ENCODE measurements around the gene PPP1R16B.

PPP1R16B gene

GRCh38 chr20:38805502-38805957 lies at the start of gene PPP1R16B:
TSS of gene PPP1R16B (plus strand) at chr20:38805697. CDS start at chr20:38835926, 30,229 bp downstream.
- DNase-seq: peak; percentile 84 to 85

DNA sequence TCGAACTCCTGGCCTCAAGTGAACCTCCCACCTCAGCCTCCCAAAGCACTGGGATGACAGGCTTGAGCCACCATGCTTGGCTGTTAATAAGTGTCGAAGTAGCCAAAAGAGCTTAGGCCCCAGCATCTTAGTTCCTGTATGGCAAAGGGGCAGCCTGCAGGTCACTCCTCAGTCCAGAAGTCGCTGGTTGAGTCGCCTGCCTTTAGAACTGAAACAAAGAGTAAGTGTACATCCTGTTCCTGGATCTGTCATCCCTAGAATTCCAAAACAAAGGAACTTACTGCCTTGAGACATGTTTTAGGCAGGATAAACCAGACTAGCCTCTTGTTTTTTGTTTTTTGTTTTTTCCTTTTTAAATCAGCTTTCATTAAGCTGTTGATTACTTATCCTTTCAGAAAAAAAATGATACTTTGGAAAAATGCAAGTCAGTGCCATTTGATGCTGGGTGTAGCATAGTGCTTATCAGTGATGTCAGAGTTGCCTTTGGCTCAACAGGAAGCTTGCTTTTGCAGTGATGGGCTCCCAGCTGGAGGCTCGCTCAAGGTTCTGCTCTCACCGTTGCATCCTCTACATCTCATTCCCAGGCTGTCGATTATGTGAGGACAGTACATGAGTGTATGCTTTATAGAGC lies 48.2 kb upstream of the PPP1R16B start:
- no peak for DNase-seq

GRCh38 chr20:38759106-38759505 lies 46.4 kb upstream of the PPP1R16B start:
- no peak for DNase-seq

- no peak for DNase-seq
These were observed 44.5 kb upstream of the PPP1R16B start for GRCh38 chr20:38760978-38761377.

GRCh38 chr20:38762174-38762573 lies 43.3 kb upstream of the PPP1R16B start:
- no peak for DNase-seq

- DNase-seq: no peak
These were observed 41.9 kb upstream of the PPP1R16B start for GRCh38 chr20:38763616-38764015.

- no peak for DNase-seq
These were observed 40.8 kb upstream of the PPP1R16B start for GRCh38 chr20:38764567-38765318.

GRCh38 chr20:38766071-38766470 lies 39.4 kb upstream of the PPP1R16B start:
- no peak for DNase-seq

DNA sequence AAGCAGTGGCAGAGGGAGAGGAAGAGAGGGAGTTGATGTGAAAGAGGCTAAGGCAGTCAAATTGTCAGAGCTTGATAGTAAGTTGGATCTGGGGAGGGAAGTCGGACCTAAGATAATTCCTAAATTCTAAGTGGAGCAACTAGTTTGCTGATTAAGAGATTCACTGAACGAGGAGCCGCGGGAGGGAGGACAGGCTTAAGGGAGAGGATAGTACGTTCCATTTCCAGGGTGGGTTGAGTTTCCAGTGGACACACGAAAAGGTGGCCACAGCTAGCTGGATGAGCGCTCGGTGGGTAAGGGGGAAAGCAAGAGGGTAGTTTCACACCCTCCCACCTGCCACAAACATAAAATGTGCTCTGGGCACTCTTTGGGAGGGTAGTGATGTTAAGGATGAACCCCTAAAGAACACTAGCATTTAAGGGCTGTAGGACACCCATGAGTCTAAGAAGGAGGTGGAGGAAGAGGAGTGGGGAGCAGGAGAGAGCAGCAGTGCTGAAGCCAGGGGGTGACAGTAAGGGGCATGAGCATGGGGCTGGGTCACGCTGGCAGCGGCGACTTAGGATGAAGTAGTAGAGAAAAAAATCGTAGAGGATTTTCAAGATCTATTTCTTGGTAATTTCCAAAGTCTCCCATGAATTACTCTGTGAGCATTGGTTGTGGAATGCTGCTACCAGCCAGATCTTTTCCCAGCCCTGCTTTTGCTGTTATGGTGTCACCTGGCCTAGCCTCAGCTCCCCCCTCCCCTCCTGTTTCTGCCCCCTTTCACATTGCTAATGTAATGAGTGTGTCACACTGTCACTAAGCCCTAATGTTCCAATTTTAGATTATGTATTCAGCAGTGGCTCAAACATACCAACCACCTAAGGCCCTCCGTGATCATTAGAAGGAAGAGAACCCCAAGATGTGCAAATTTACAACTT lies 35.9 kb upstream of the PPP1R16B start:
- DNase-seq: no peak

DNA sequence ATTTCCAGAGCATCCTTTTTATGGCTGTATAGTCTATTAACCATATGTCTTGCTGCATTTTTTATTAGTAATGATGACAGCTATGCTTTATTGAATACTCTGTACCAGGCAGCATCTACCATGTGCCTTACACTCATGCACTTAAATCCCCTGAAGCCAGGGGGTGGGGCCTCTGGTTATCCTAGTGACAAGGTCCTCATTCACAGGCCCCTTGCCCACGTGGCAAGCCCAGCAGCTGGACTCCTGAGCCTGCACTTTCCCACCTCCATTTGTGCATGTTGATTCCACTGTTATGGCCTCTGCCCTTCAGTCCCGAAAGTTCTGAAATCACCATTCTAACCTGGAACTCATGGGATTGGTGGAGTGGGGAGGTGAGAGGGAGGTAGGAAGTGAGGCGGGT lies 35.0 kb upstream of the PPP1R16B start:
- no peak for DNase-seq

DNA sequence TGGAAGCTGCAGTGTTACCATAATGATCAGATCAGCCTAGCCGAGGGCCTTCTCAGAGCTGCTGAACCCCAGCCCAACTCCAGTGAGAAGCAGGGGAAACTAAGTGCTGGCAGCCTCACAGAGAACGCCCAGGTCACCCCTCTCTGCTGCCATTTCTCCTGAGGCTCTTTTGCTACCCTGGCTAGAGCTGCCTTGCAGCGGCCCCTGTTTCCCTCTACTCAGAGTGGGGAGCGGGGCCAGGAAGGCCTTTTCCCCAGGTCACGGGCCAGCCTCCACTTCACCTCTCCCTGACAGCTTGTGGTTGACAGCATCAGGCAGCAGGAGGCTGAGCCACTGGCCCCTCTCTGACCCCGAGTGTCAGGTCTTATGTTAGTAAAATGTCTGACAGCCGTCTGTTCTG lies 34.5 kb upstream of the PPP1R16B start:
- no peak for DNase-seq

DNA sequence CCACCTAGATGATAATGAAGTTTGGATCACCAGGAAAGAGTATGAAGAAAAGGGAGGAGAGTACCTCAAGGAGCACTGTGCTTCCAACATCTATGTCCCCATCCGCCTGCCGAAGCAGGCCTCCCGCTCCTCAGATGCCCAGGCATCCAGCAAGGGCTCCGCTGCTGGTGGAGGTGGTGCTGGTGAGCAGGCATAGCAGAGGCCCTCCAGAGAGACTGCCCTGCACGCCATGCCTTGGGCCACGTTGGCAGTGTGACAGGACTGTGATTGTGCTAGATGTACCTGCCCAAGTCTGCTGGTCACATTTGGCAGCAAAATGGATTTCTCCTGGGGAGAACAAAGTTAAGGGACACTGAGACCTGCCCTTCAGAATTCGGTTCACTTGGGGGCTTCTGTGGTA lies 33.9 kb upstream of the PPP1R16B start:
- no peak for DNase-seq

- no peak for DNase-seq
These were observed 31.3 kb upstream of the PPP1R16B start for GRCh38 chr20:38774167-38774566.

- DNase-seq: peak; percentile 25
These were observed 29.1 kb upstream of the PPP1R16B start for GRCh38 chr20:38776363-38776762.

DNA sequence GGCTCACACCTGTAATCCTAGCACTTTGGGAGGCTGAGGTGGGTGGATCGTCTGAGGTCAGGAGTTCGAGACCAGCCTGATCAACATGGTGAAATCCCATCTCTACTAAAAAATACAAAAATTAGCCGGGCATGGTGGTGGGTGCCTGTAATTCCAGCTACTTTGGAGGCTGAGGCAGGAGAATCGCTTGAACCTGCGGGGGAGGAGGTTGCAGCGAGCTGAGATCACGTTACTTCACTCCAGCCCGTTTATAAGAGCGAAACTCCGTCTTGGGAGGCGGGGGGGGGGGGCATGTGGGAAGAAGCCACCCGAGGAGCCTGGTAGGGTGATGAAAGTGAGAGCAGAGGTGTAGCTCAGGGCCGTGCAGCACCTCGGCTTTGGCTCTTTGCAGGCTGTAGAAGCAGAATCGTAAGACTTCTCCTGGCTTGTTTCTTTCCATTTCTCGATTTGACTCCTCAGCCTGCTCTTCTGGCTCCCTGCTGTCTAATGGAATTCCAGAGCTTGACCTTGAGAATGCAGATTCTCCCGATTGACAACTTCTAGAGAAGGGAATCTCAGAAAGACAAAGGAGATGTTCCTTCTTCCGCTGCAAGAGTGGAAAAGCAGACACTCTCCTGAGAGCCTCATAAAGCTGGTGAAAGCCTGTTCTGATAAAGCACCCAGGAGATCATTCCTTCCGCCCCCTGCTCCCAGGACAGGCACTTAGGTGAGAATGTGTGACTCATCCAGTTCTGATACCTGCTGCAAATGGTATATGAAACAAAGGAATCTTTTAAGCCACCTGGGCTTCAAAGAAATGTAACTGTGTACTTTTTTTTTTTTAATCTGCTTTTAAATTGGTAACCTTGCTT lies 26.0 kb upstream of the PPP1R16B start:
- DNase-seq: no peak

DNA sequence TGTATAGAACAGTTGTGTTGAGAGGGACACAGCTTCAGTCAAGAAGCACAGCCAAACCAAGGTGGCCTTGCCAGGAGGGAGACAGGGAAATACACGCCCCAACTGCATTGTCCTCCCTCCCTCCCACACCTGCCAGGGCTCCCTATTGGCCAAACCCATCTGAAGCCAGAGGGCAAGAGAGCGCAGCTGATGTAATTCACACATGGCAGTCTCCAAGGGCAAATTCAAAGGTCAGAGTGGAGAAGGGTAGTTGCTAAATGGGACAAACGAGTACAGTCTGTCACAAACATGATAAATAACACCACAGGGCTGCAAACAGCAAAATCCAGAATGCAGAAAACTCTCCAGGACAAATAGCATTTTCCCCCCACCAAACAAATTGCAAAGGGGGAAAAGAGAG lies 23.2 kb upstream of the PPP1R16B start:
- DNase-seq: no peak

- no peak for DNase-seq
These were observed 17.6 kb upstream of the PPP1R16B start for GRCh38 chr20:38787870-38788269.

DNA sequence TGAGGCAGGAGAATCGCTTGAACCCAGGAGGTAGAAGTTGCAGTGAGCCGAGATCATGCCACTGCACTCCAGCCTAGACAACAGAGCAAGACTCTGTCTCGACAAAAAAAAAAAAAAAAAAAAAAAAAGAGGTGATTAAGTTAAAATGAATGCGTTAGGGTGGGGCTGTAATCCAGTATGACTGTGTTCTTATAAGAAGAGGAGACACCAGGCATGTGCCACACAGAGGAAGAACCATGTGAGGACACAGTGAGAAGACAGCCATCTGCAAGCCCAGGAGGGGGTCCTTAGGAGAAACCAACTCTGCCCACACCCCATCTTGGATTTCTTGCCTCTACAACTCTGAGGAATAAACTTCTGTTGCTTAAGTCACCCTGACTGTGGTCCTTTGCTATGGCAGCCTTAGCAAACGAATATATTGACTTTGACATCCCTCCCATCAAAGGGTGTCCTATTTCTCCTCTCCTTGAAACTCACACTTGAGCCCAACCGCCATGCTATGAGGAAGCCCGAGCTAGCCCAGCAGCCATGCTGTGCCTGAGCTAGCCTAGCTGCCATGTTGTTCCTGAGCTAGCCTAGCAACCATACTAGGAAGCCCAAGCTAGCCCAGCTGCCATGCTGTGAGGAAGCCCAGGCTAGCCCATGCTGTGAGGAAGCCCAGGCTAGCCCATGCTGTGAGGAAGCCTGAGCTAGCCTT lies 15.8 kb upstream of the PPP1R16B start:
- no peak for DNase-seq

DNA sequence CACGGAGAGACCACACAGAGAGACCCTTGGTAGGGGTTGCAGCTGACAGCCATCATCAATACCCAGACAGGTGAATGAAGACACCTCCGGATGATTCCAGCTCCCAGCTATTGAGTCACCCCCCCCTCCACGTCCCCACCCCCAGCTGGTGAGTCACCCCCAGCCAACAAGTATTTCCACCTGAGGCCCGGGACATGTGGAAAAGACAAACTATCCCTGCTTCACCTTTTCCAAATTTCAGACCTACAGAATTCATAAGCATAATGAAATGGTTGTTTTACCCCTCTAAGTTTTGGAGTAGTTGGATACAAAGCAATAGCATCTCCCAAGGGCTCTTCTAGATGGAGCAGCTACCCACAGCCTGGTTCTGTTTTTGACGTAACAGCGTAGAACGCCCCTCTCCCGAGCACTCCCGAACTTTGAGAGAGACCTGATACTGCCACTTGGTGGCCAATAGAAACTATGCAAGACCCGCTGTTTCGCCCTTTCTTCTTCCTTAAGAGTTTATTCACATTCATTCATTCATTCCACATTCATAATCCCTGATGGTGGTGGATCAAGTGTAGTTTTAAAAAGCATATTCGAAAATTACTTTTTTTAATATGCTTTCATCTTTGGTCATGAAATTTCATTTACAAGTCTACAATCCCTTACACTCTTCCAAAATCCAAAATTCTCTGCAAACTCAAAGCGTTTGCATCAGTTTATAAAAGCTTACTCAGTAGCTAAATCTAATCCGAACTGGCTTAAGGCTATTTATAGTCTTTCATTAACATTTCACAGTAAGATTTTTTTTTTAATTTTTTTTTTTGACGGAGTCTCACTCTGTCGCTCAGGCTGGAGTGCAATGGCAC lies 15.1 kb upstream of the PPP1R16B start:
- DNase-seq: peak; percentile 55 to 71

- DNase-seq: no peak
These were observed 14.2 kb upstream of the PPP1R16B start for GRCh38 chr20:38791291-38791690.

DNA sequence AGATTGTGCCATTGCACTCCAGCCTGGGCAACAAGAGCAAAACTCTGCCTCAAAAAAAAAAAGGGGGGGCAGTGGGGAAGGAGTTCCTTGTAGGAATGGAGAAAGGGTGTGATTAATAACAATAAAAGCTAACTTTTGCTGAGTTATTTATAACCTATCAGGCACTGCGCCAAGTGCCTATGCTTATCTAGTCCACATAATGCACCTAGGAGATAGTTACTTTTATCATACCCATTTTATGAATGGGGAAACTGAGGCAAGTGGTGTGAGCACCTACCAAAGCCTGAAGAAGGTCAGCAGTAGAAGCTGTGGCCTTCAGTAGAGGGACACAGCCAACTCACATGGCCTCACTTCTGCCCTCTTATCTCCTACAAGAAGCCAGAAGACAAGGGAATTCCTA lies 13.6 kb upstream of the PPP1R16B start:
- DNase-seq: no peak
